Heart right ventricle (tissue), 16 donors: ENCODE measurements around the gene MS4A14. TPM values are rescaled to one million over a fixed set of nuclear protein-coding genes. Genes with fewer than 3 reads are reported as not detected.

Source experiments
- ATAC-seq, 8 donors: fragments of 200-7000 bp; cut with Tn5 transposase; one replicate each; pipeline ENCODE4 v1.9.1; 2020; ENCODE audit warnings: mild to moderate bottlenecking in 8 of 8, moderate library complexity in 8 of 8, moderate number of reproducible peaks in 1 of 8
- DNase-seq, 2 donors: peaks; one replicate each; pipeline ENCODE4 v3.0.0-alpha.2; 2020
- H3K27ac ChIP-seq, 10 donors: fragments of 200-600 bp; sonication (generic) in 2 of 10; one replicate each; pipeline versions ENCODE4 v1.5.0 to v1.8.0; 2020 to 2022; ENCODE audit warnings: mild to moderate bottlenecking in 3 of 10
- H3K27me3 ChIP-seq, 7 donors: fragments of 200-600 bp; one replicate each; pipeline ENCODE4 v1.8.0; 2021 to 2022; ENCODE audit warnings: mild to moderate bottlenecking in 2 of 7
- H3K36me3 ChIP-seq, 9 donors: fragments of 200-600 bp; sonication (generic) in 1 of 9; one replicate each; pipeline versions ENCODE4 v1.5.0 to v1.8.0; 2020 to 2022; ENCODE audit warnings: mild to moderate bottlenecking in 2 of 9
- H3K4me1 ChIP-seq, 9 donors: fragments of 200-600 bp; sonication (generic) in 1 of 9; one replicate each; pipeline versions ENCODE4 v1.5.0 to v1.8.0; 2020 to 2022; ENCODE audit warnings: mild to moderate bottlenecking in 4 of 9
- H3K4me3 ChIP-seq, 10 donors: fragments of 200-600 bp; sonication (generic) in 2 of 10; one replicate each; pipeline versions ENCODE4 v1.5.0 to v1.8.0; 2020 to 2022; ENCODE audit warnings: mild to moderate bottlenecking in 7 of 10, moderate library complexity in 2 of 10
- H3K9me3 ChIP-seq, 11 donors: fragments of 200-600 bp in 10 of 11; sonication (generic) in 2 of 11; one replicate each; pipeline versions ENCODE4 v1.5.0 to v1.8.0; 2013 to 2022; ENCODE audit warnings: mild to moderate bottlenecking in 2 of 11, control low read depth in 1 of 11, moderate library complexity in 1 of 11
- CTCF ChIP-seq, 9 donors: fragments of 200-600 bp; sonication (generic) in 2 of 9; IDR thresholded peaks; one replicate each; pipeline versions ENCODE4 v1.5.0 to v1.8.0; 2021 to 2022; ENCODE audit warnings: antibody characterized with exemption in 9 of 9, mild to moderate bottlenecking in 5 of 9, moderate library complexity in 1 of 9
- WGBS, 2 donors: extraction: QIAGEN DNeasy Blood & Tissue Kit; methylation state at CpG; one replicate each; pipeline ENCODE4 v1.1.7; 2013; ENCODE audit warnings: inconsistent platforms in 1 of 2; 5-methylcytosine and 5-hydroxymethylcytosine counted together
- intact Hi-C, 10 donors: fragments of 100-400 bp; cut with DNase I; formaldehyde crosslinking; loops; one replicate each; pipeline versions ENCODE4 v1.11.1 to v1.14.2; 2022
- polyA plus RNA-seq, 2 donors: library from polyadenylated mRNA; stranded (reverse); fragments of 200-250 nt; gene quantifications; one replicate each; pipeline ENCODE4 v1.2.3, GENCODE V29; 2013
- total RNA-seq, 10 donors: library from RNA; stranded (reverse); fragmentation: NEBNext Ultra II Directional in 3 of 10; extraction: Animal tissue kit (Norgen Biotek cat#: 25700) in 3 of 10; gene quantifications; one replicate each; pipeline versions ENCODE4 v1.2.1 to v1.2.4, GENCODE V29; 2021 to 2023
- donor health status: Arrhythmogenic right ventricular cardiomyopathy.
- donor health status: ischemic (EF 13 %, LVEDD 7.1; RV severe dilation, severe dysfunction).
- donor health status: healthy with polysubstance abuse.
- donor health status: DM: no; HTN: yes; CAD: no.
- donor health status: DM: no; HTN: no; CAD: no.
- donor health status: ischemic (EF 25% LVEDD 6.9; RV normal size, moderate dysfunction).
- donor health status: ischemic (EF 25% LVEDD 5.7; RV mildly dilated, moderate dysfunction).
- donor health status: healthy.
- donor health status: DM: yes; HTN: yes; CAD: no.
- donor health status: Ischemic cardiomyopathy.
- donor health status: ischemic (EF 35%, LVEDD 5.7; RV mildly dilated, moderate dysfunction).
- donor health status: nonischemic (EF 11% LVEDD 7.7; RV severe dilation, severe dysfunction).
- donor health status: DM: yes; HTN: yes; CAD: no.
- donor health status: PGD.
- donor health status: ischemic (EF 29% LVEDD 5.4; RV normal size, mild dysfunction).
- donor health status: nonischemic (EF 23%, LVEDD 6.1; RV moderate dilation, normal function).

Gene MS4A14
- total and polyA plus RNA-seq, 12 donors = 0.11 to 2.6 (median 0.28) TPM; not detected in 2

DNA sequence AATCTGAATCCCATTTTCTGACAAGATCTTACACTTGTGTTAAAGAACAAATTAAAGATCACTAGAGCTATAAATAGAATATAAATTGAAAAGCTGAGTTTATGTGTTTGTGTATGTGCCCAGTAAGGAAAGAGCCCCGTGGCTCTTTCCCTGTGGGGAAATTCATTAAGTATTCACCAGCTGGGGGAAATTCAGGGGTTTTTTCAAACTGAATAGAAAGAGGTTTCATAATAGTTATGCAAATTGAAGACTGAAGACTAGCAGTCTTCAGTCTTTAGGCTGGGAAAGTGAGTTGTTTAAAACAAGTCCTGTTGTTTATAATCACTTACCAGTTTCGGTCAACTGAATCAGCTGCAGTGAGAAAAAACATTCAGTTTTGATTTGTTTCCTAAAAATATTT lies 29.2 kb upstream of the MS4A14 start:
- peaks cover 0 to 8% (median 0%) of the 10 kb centered on the region in 11 donors for H3K9me3 ChIP-seq
- no peaks in the 10 kb centered on the region for H3K36me3 ChIP-seq
- ATAC-seq (no peak), DNase-seq (no peak)
- peaks cover 0 to 40% (median 3%) of the 10 kb centered on the region in 7 donors for H3K27me3 ChIP-seq
- WGBS, 2 donors = 62 to 63% methylated on average over 2 of the region's 2 CpGs
- no peak overlapping the region for H3K4me3 ChIP-seq
- intact Hi-C loops = loop anchor here in 2 of 10 donors (10.0 kb wide), 1 partner anchor 248 kb away; no protein-coding TSS in a partner anchor
- H3K27ac ChIP-seq = peak overlapping the region in 1 of 10 donors; percentile 42
- no peak for TF ChIP-seq CTCF (IDR thresholded peaks at IDR 0.05)
- H3K4me1 ChIP-seq = peaks cover 0 to 28% (median 0%) of the 10 kb centered on the region in 9 donors

DNA sequence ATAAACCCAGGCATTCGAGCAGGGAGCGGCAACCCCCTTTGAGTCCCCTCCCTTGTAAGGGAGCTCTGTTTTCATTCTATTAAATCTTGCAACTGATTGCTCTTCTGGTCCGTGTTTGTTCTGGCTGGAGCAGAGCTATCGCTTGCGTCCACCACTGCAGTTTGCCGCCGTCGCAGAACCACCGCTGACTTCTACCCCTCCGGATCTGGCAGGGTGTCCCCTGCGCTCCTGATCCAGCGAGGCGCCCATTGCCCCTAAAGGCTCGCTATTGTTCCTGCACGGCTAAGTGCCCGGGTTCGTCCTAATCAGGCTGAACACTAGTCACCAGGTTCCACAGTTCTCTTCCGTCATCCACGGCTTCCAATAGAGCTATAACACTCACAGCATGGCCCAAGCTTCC lies 28.4 kb upstream of the MS4A14 start:
- ATAC-seq = no peak
- peak overlapping the region in 1 of 10 donors; percentile 42 for H3K27ac ChIP-seq
- H3K4me3 ChIP-seq = no peak overlapping the region
- WGBS, 2 donors = 89 to 94% methylated on average over 19 of the region's 19 CpGs
- DNase-seq = no peak
- intact Hi-C loops = loop anchor here in 2 of 10 donors (10.0 kb wide), 1 partner anchor 247 kb away; no protein-coding TSS in a partner anchor
- H3K4me1 ChIP-seq = peaks cover 0 to 30% (median 0%) of the 10 kb centered on the region in 9 donors
- H3K36me3 ChIP-seq = no peaks in the 10 kb centered on the region
- H3K27me3 ChIP-seq = peaks cover 0 to 40% (median 3%) of the 10 kb centered on the region in 7 donors
- peaks cover 0 to 8% (median 0%) of the 10 kb centered on the region in 11 donors for H3K9me3 ChIP-seq
- TF ChIP-seq CTCF (IDR thresholded peaks at IDR 0.05) = no peak

- WGBS, 2 donors = 55 to 68% methylated on average over 2 of the region's 2 CpGs
- intact Hi-C loops = no loop called here
- Histone ChIP-seq H3K36me3 (no peaks in the 10 kb centered on the region), H3K27me3 (peaks cover 0 to 23% (median 0%) of the 10 kb centered on the region in 7 donors), H3K27ac (peak overlapping the region in 1 of 10 donors; percentile 53), H3K9me3 (peaks cover 0 to 8% (median 0%) of the 10 kb centered on the region in 11 donors), H3K4me1 (peaks cover 0 to 20% (median 0%) of the 10 kb centered on the region in 9 donors), H3K4me3 (no peak overlapping the region)
- TF ChIP-seq CTCF (IDR thresholded peaks at IDR 0.05) = no peak
- no peak for DNase-seq
- no peak for ATAC-seq
Observed at GRCh38 chr11:60370252-60370810, 25.9 kb upstream of the MS4A14 start.

GRCh38 chr11:60370811-60371298 lies 25.4 kb upstream of the MS4A14 start:
- no peak for TF ChIP-seq CTCF (IDR thresholded peaks at IDR 0.05)
- WGBS, 2 donors = 46 to 52% methylated on average over 5 of the region's 5 CpGs

More at GRCh38 chr11:60370811-60371298, 25.4 kb upstream of the MS4A14 start:
- Histone ChIP-seq H3K27me3 (peaks cover 0 to 18% (median 0%) of the 10 kb centered on the region in 7 donors), H3K27ac (peak overlapping the region in 1 of 10 donors; percentile 53), H3K36me3 (no peaks in the 10 kb centered on the region), H3K9me3 (peaks cover 0 to 8% (median 0%) of the 10 kb centered on the region in 11 donors), H3K4me1 (peaks cover 0 to 20% (median 0%) of the 10 kb centered on the region in 9 donors), H3K4me3 (no peak overlapping the region)
- intact Hi-C loops = no loop called here
- DNase-seq (no peak), ATAC-seq (no peak)
